GM23338 (cell line): ENCODE measurements around the gene UBL4A. TPM values are rescaled to one million over a fixed set of nuclear protein-coding genes. Genes with fewer than 3 reads are reported as not detected.

Experiments
- ATAC-seq: fragments of 200-7000 bp; cut with Tn5 transposase; 3 replicates; pipeline ENCODE4 v1.9.1; 2020
- DNase-seq: peaks from one replicate; pipeline ENCODE4 v3.0.0-alpha.2; 2015; ENCODE audit warnings: low spot score
- H2AFZ ChIP-seq: fragments of 200-600 bp; sonication (generic); 2 replicates; pipeline ENCODE4 v1.8.0; 2016; ENCODE audit warnings: antibody characterized with exemption, mild to moderate bottlenecking, moderate library complexity
- H3F3A ChIP-seq: fragments of 200-600 bp; sonication (generic); replicated peaks from 2 replicates; pipeline ENCODE4 v1.8.0; 2017; ENCODE audit warnings: antibody characterized with exemption, mixed run types, low read depth
- H3K27ac ChIP-seq: fragments of 200-600 bp; sonication (generic); 2 replicates; pipeline ENCODE4 v1.6.1; 2016; ENCODE audit warnings: low read depth
- H3K27me3 ChIP-seq: fragments of 200-600 bp; sonication (generic); 2 replicates; pipeline ENCODE4 v1.8.0; 2016; ENCODE audit warnings: mild to moderate bottlenecking, mixed run types, moderate library complexity; ENCODE audit not compliant: insufficient read depth
- H3K36me3 ChIP-seq: fragments of 200-600 bp; sonication (generic); 2 replicates; pipeline ENCODE4 v1.8.0; 2016; ENCODE audit warnings: mild to moderate bottlenecking; ENCODE audit not compliant: insufficient read depth
- H3K4me1 ChIP-seq: fragments of 200-600 bp; sonication (generic); 2 replicates; pipeline ENCODE4 v1.8.0; 2016; ENCODE audit warnings: mild to moderate bottlenecking, moderate library complexity; ENCODE audit not compliant: insufficient read depth
- H3K4me2 ChIP-seq: fragments of 200-600 bp; sonication (generic); 2 replicates; pipeline ENCODE4 v1.7.1; 2017; ENCODE audit warnings: mixed run types
- H3K4me3 ChIP-seq: fragments of 200-600 bp; sonication (generic); 2 replicates; pipeline ENCODE4 v1.6.1; 2016; ENCODE audit warnings: mixed run types
- H3K79me2 ChIP-seq: fragments of 200-600 bp; sonication (generic); replicated peaks from 2 replicates; pipeline ENCODE4 v1.8.0; 2017; ENCODE audit warnings: mild to moderate bottlenecking; ENCODE audit not compliant: insufficient read depth
- H3K9me2 ChIP-seq: fragments of 200-600 bp; sonication (generic); 2 replicates; pipeline ENCODE4 v1.8.0; 2017; ENCODE audit not compliant: insufficient read depth
- H4K20me1 ChIP-seq: fragments of 200-600 bp; sonication (generic); replicated peaks from 2 replicates; pipeline ENCODE4 v1.8.0; 2017; ENCODE audit warnings: mild to moderate bottlenecking; ENCODE audit not compliant: insufficient read depth
- H3K27ac Mint-ChIP-seq: 2 replicates; pipeline ENCODE4 v1.8.0; 2020; ENCODE audit warnings: inconsistent platforms, mild to moderate bottlenecking, moderate library complexity, mixed read lengths
- H3K27me3 Mint-ChIP-seq: 3 replicates; pipeline ENCODE4 v1.8.0; 2022; ENCODE audit warnings: low read depth, mild to moderate bottlenecking, moderate library complexity, mixed read lengths, inconsistent platforms; ENCODE audit not compliant: insufficient read depth, poor library complexity
- H3K36me3 Mint-ChIP-seq: 3 replicates; pipeline ENCODE4 v1.8.0; 2021; ENCODE audit warnings: low read depth, mild to moderate bottlenecking, inconsistent platforms, moderate library complexity, mixed read lengths
- H3K4me1 Mint-ChIP-seq: 3 replicates; pipeline ENCODE4 v1.8.0; 2020; ENCODE audit warnings: mild to moderate bottlenecking, inconsistent platforms, mixed read lengths
- H3K4me3 Mint-ChIP-seq: 3 replicates; pipeline ENCODE4 v1.8.0; 2021; ENCODE audit warnings: moderate library complexity, mild to moderate bottlenecking, inconsistent platforms, mixed read lengths
- H3K9me3 Mint-ChIP-seq: 3 replicates; pipeline ENCODE4 v1.8.0; 2020; ENCODE audit warnings: moderate library complexity, mild to moderate bottlenecking, inconsistent platforms, mixed read lengths
- CREB1 ChIP-seq: fragments of 250-450 bp; sonication (Bioruptor Pico); IDR thresholded peaks from 2 replicates; pipeline ENCODE4 v1.5.0; 2020; ENCODE audit warnings: low read depth, mild to moderate bottlenecking, moderate library complexity
- CTCF ChIP-seq, 2 experiments: fragments of 200-600 bp in 1 of 2; sonication (generic) in 1 of 2; conservative IDR thresholded peaks; 2 replicates each; pipeline versions ENCODE4 v1.5.1 to v1.6.1; 2016 to 2017; ENCODE audit warnings: antibody characterized with exemption in 2 of 2, low read depth in 2 of 2, mild to moderate bottlenecking in 2 of 2, moderate library complexity in 1 of 2
- ETS1 ChIP-seq: IDR thresholded peaks from 2 replicates; pipeline ENCODE4 v1.6.1; 2016; ENCODE audit warnings: antibody characterized with exemption
- EZH2 ChIP-seq: fragments of 200-600 bp; sonication (generic); IDR thresholded peaks from one replicate; pipeline ENCODE4 v1.8.0; 2017; ENCODE audit warnings: antibody characterized with exemption, mild to moderate bottlenecking, low read depth; ENCODE audit not compliant: unreplicated experiment
- EZH2phosphoT487 ChIP-seq: fragments of 200-600 bp; sonication (generic); IDR thresholded peaks from one replicate; pipeline ENCODE4 v1.8.1; 2018; ENCODE audit warnings: antibody characterized with exemption; ENCODE audit not compliant: unreplicated experiment
- JUNB ChIP-seq: IDR thresholded peaks from one replicate; pipeline ENCODE4 v1.6.1; 2016; ENCODE audit warnings: antibody characterized with exemption; ENCODE audit not compliant: unreplicated experiment
- NANOG ChIP-seq: IDR thresholded peaks from 2 replicates; pipeline ENCODE4 v1.6.1; 2016; ENCODE audit warnings: antibody characterized with exemption, borderline replicate concordance
- POLR2AphosphoS5 ChIP-seq: IDR thresholded peaks from 2 replicates; pipeline ENCODE4 v1.6.1; 2016; ENCODE audit warnings: antibody characterized with exemption, low read depth
- REST ChIP-seq: IDR thresholded peaks from one replicate; pipeline ENCODE4 v1.6.1; 2018; ENCODE audit warnings: antibody characterized with exemption; ENCODE audit not compliant: unreplicated experiment
- STAT1 ChIP-seq: IDR thresholded peaks from one replicate; pipeline ENCODE4 v1.6.1; 2016; ENCODE audit warnings: antibody characterized with exemption; ENCODE audit not compliant: unreplicated experiment
- ZNF114 ChIP-seq: fragments of 250-450 bp; sonication (Bioruptor Pico); IDR thresholded peaks from 2 replicates; pipeline ENCODE4 v1.5.0; 2020; ENCODE audit warnings: mild to moderate bottlenecking, moderate library complexity
- ZNF331 ChIP-seq: fragments of 250-450 bp; sonication (Bioruptor Pico); IDR thresholded peaks from 2 replicates; pipeline ENCODE4 v1.5.0; 2020; ENCODE audit warnings: low read depth, mild to moderate bottlenecking, moderate library complexity
- ZNF462 ChIP-seq: fragments of 250-450 bp; sonication (Bioruptor Pico); IDR thresholded peaks from 2 replicates; pipeline ENCODE4 v1.5.0; 2020; ENCODE audit warnings: mild to moderate bottlenecking, moderate library complexity
- polyA plus RNA-seq: library from polyadenylated mRNA; unstranded; fragments of >200 nt; fragmentation: Nextera tagmentation; extraction: Ambion mirVana; gene quantifications from 2 replicates; pipeline ENCODE4 v1.2.1, GENCODE V29; 2016
- total RNA-seq: library from RNA; depleted of rRNA; stranded (reverse); fragments of >200 nt; shearing (Covaris generic); gene quantifications from 2 replicates; pipeline ENCODE4 v1.2.3, GENCODE V29; 2014

Gene UBL4A
- total and polyA plus RNA-seq, 2 experiments from 2014 or later = 15.6 to 43.7 TPM

GRCh38 chrX:154502989-154503388 is 16.6 kb upstream of the UBL4A start:
- Histone ChIP-seq H3F3A (no peaks in the 10 kb centered on the region), H3K4me1 (no peaks in the 10 kb centered on the region), H3K36me3 (no peaks in the 10 kb centered on the region), H2AFZ (no peak overlapping the region), H3K4me2 (no peak overlapping the region), H3K79me2 (no peaks in the 10 kb centered on the region), H3K4me3 (no peak overlapping the region), H4K20me1 (no peaks in the 10 kb centered on the region), H3K27me3 (no peaks in the 10 kb centered on the region), H3K9me2 (no peaks in the 10 kb centered on the region), H3K27ac (no peak overlapping the region)
- ATAC-seq = no peak
- Mint-ChIP-seq H3K27ac (no peak overlapping the region), H3K4me1 (no peaks in the 10 kb centered on the region), H3K36me3 (peaks cover 2% of the 10 kb centered on the region; the same call in 1 of the 3 replicates), H3K9me3 (no peaks in the 10 kb centered on the region), H3K27me3 (no peaks in the 10 kb centered on the region), H3K4me3 (no peak overlapping the region)
- TF ChIP-seq JUNB (no peak), ZNF331 (CRISPR knock-in tag) (no peak), STAT1 (no peak), ZNF462 (CRISPR knock-in tag) (no peak), REST (no peak), POLR2AphosphoS5 (no peak), ETS1 (no peak), CTCF (conservative IDR thresholded peaks at IDR 0.05; ENCODE audit: low read depth in 2 of 2) (no peak), EZH2phosphoT487 (no peak), NANOG (no peak), EZH2 (no peak), CREB1 (CRISPR knock-in tag) (no peak), ZNF114 (no peak)
- DNase-seq = no peak
